Tibial nerve (tissue), 4 donors: ENCODE results near the gene CRHR2. TPM values are rescaled to one million over a fixed set of nuclear protein-coding genes. Genes with fewer than 3 reads are reported as not detected.

Experiments used
- DNase-seq, 2 donors: peaks; one replicate each; pipeline ENCODE4 v3.0.0-alpha.2; 2019; ENCODE audit warnings: low spot score in 2 of 2
- H3K27ac ChIP-seq, 4 donors: fragments of 200-600 bp; sonication (generic) in 3 of 4; one replicate each; pipeline ENCODE4 v1.5.1; 2017 to 2019; ENCODE audit warnings: mild to moderate bottlenecking in 1 of 4
- H3K27me3 ChIP-seq, 2 donors: fragments of 200-600 bp; sonication (generic) in 1 of 2; one replicate each; pipeline versions ENCODE4 v1.5.1 to v1.6.0; 2017 to 2019
- H3K36me3 ChIP-seq, 3 donors: fragments of 200-600 bp; sonication (generic); one replicate each; pipeline ENCODE4 v1.5.1; 2018 to 2019
- H3K4me1 ChIP-seq, 4 donors: fragments of 200-600 bp; sonication (generic) in 3 of 4; one replicate each; pipeline ENCODE4 v1.5.1; 2017 to 2019
- H3K4me3 ChIP-seq, 4 donors: fragments of 200-600 bp; sonication (generic) in 3 of 4; one replicate each; pipeline ENCODE4 v1.5.1; 2017 to 2019; ENCODE audit warnings: mild to moderate bottlenecking in 1 of 4, moderate library complexity in 1 of 4
- H3K9me3 ChIP-seq, 4 donors: fragments of 200-600 bp; sonication (generic) in 3 of 4; one replicate each; pipeline ENCODE4 v1.5.1; 2017 to 2019
- EP300 ChIP-seq, 2 donors: sonication (generic); formaldehyde crosslinking; IDR thresholded peaks; one replicate each; pipeline ENCODE4 v1.6.1; 2017; ENCODE audit warnings: antibody characterized with exemption in 2 of 2, mild to moderate bottlenecking in 1 of 2
- POLR2A ChIP-seq, 2 donors: fragments of 450-650 bp; IDR thresholded peaks; one replicate each; pipeline ENCODE4 v1.6.1; 2017; ENCODE audit warnings: antibody characterized with exemption in 2 of 2, mild to moderate bottlenecking in 2 of 2, moderate library complexity in 2 of 2
- WGBS, 2 donors: methylation state at CpG; one replicate each; pipeline ENCODE4 v1.1.5; 2018; 5-methylcytosine and 5-hydroxymethylcytosine counted together
- total RNA-seq, 4 donors: library from RNA; depleted of rRNA; stranded (reverse); fragments of >200 nt; gene quantifications; one replicate each; pipeline ENCODE4 v1.1.0, GENCODE V29; 2016
- TF ChIP-seq, protein P1 (sequence below), 5 experiments: fragments of 200-600 bp in 3 of 5; fragments of 450-650 bp in 2 of 5; sonication (generic) in 3 of 5; IDR thresholded peaks; one replicate each; pipeline ENCODE4 v1.5.1; 2016 to 2019; ENCODE audit warnings: antibody characterized with exemption in 5 of 5, mild to moderate bottlenecking in 3 of 5, moderate library complexity in 2 of 5

The CRHR2 gene
- total RNA-seq, 4 donors from 2014 or later = 0.21 to 0.44 TPM; not detected in 2

DNA sequence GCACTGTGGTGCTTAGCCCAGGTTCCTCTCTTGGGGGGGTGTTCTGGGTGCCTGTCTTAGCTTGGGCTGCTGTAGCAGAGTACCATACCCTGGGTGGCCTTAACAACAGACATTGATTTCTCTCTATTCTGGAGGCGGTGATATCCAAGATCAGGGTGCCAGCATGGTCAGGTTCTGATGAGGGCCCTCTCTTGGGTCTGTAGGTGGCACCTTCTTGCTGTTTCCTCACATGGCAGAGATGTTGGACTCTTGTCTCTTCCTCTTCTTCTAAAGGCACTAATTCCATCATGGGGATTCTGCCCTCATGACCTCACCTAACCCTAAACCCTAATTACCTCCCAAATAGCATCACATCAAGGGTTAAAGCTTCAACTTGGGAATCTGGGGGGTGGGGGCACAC lies 19.9 kb upstream of the CRHR2 start:
- WGBS, 2 donors = 75 to 93% methylated on average over 1 of the region's 1 CpG
- TF ChIP-seq EP300 (IDR thresholded peaks at IDR 0.05) = no peak
- no peak for TF ChIP-seq POLR2A (IDR thresholded peaks at IDR 0.05)

DNA sequence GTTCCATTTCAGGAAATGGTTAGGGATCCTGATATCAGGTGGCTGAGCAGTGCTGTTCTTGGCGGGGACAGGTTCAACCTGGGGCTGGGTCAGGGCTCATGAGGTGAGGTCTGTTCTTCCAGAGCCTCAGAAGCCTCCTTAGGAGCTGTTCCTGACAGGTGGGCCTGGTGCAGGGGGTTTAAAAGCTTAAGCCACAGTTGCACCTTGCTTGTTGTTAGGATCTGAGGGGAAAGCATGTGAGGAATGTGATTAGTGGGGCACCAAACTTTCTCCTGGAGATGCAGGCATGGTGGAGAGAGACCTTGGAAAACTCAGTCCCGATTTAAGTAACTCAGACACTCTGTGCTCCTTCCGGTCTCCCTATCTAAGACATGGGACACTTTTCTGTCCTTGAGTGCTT lies 18.7 kb upstream of the CRHR2 start:
- Histone ChIP-seq H3K9me3 (no peaks in the 10 kb centered on the region), H3K27ac (no peak overlapping the region), H3K4me1 (peaks cover 0 to 16% (median 0%) of the 10 kb centered on the region in 4 donors), H3K27me3 (no peaks in the 10 kb centered on the region), H3K36me3 (no peaks in the 10 kb centered on the region), H3K4me3 (no peak overlapping the region)
- DNase-seq = no peak
- 74 to 82% methylated on average over 3 of the region's 3 CpGs for WGBS, 2 donors
- TF ChIP-seq POLR2A (IDR thresholded peaks at IDR 0.05) = no peak
- TF ChIP-seq EP300 (IDR thresholded peaks at IDR 0.05) = no peak
- TF ChIP-seq, protein P1, sequence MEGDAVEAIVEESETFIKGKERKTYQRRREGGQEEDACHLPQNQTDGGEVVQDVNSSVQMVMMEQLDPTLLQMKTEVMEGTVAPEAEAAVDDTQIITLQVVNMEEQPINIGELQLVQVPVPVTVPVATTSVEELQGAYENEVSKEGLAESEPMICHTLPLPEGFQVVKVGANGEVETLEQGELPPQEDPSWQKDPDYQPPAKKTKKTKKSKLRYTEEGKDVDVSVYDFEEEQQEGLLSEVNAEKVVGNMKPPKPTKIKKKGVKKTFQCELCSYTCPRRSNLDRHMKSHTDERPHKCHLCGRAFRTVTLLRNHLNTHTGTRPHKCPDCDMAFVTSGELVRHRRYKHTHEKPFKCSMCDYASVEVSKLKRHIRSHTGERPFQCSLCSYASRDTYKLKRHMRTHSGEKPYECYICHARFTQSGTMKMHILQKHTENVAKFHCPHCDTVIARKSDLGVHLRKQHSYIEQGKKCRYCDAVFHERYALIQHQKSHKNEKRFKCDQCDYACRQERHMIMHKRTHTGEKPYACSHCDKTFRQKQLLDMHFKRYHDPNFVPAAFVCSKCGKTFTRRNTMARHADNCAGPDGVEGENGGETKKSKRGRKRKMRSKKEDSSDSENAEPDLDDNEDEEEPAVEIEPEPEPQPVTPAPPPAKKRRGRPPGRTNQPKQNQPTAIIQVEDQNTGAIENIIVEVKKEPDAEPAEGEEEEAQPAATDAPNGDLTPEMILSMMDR (IDR thresholded peaks at IDR 0.05) = no peak

More for the DNA sequence above, 19.9 kb upstream of the CRHR2 start:
- Histone ChIP-seq H3K4me3 (no peak overlapping the region), H3K27ac (no peak overlapping the region), H3K9me3 (no peaks in the 10 kb centered on the region), H3K36me3 (no peaks in the 10 kb centered on the region), H3K4me1 (peaks cover 0 to 17% (median 0%) of the 10 kb centered on the region in 4 donors), H3K27me3 (no peaks in the 10 kb centered on the region)
- no peak for DNase-seq

DNA sequence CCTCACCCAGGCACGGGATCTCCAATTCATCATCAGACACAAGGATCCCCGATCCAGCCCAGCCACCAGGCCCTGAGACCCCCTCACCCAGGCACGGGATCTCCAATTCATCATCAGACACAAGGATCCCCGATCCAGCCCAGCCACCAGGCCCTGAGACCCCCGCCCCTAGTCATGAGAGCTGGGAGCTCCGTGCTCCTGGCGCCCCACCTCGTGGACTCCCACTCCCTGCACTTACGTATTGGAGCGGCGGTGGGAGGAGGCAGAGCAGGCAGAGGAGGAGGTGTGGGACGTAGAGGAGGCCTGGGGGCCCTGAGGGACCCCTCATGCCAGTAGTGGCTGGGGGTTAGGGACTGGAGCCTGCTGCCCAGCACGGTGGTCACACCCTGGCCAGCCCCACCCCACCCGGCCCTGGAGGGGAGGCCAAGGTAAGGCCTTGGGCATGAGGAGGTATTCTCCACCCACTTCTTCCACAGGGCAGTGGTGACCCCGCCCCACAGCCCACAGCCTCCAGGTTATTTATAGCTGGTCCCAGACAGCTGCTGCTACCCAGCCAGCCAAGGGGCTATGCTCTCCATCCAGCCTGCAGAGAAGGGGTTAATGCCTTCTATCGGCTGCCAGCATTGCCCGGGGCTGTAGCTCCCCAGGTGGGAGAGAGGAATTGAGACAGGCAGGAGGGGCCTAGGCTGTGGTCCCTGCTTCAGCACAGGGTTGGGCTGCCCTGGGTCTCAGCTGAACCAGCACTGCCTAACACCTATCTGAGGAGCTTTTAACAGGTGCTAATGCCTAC lies 17.6 kb upstream of the CRHR2 start:
- no peak for DNase-seq
- WGBS, 2 donors = 45 to 57% methylated on average over 16 to 17 of the region's 17 CpGs
- Histone ChIP-seq H3K9me3 (no peaks in the 10 kb centered on the region), H3K4me1 (peaks cover 0 to 21% (median 0%) of the 10 kb centered on the region in 4 donors), H3K4me3 (no peak overlapping the region), H3K27me3 (no peaks in the 10 kb centered on the region), H3K27ac (no peak overlapping the region), H3K36me3 (no peaks in the 10 kb centered on the region)
- TF ChIP-seq, protein P1 (IDR thresholded peaks at IDR 0.05) = no peak
- TF ChIP-seq POLR2A (IDR thresholded peaks at IDR 0.05) = no peak
- TF ChIP-seq EP300 (IDR thresholded peaks at IDR 0.05) = no peak

DNA sequence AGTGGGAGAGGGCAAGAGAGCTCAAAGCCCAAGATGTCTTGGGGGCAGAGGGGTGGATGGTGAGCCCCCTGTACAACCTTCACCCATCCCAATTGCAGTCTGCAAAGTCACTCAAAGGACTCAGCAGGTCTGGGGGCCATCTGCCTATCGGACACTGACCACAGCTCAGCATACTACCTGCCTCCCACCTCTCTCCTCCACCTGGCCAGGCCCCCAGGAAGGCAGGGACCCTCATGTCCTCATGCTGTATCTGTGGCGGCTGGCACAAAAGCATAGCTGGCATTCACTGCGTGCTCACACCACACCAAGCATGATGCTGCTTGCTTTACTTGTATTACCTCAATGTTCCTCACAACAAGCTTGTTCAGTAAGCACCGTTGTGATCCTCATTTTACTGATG lies 16.2 kb upstream of the CRHR2 start:
- peaks cover 0 to 21% (median 0%) of the 10 kb centered on the region in 4 donors for H3K4me1 ChIP-seq
- no peaks in the 10 kb centered on the region for H3K36me3 ChIP-seq
- H3K9me3 ChIP-seq = no peaks in the 10 kb centered on the region
- no peak overlapping the region for H3K4me3 ChIP-seq
- WGBS, 2 donors = 90 to 98% methylated on average over 4 of the region's 4 CpGs
- no peak overlapping the region for H3K27ac ChIP-seq
- H3K27me3 ChIP-seq = no peaks in the 10 kb centered on the region
- DNase-seq = no peak
- TF ChIP-seq, protein P1 (IDR thresholded peaks at IDR 0.05) = no peak
- TF ChIP-seq EP300 (IDR thresholded peaks at IDR 0.05) (no peak), POLR2A (IDR thresholded peaks at IDR 0.05) (no peak)

DNA sequence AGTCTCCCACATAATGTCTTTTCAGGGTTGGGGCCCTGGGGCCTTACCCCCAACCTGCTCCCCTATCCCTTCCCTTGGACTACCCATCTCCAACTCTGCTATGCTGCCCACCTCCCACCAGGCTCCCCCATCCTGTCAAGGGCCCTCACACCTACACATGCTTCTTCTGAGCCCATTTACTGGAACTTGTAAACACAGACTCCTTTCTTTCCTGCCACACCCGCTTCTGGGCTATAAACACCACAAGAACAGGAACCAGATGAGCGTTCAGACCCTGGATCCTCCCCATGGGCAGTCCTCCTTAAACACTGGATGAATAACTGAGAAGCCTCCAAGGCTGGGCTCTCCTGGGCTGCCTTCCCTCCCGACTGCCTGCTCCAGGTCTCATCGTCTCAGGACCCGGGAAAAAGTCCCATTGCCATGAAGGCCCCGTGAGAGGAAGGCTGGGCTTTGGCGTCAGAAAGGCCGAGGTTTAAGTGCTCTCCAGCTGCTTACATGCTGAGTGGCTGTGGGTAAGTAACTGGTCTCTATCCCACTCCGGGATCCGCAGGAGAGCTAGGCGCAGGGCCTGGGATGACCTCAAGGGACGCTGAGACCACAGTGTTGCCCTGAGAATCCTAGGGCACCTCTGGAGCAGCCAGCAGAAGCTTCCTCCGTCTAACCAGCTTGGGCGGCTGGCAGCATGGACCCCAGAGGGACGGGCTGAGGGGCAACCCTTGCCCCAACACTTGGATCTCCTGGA lies 15.6 kb upstream of the CRHR2 start:
- Histone ChIP-seq H3K27me3 (no peaks in the 10 kb centered on the region), H3K9me3 (no peaks in the 10 kb centered on the region), H3K4me3 (no peak overlapping the region), H3K4me1 (peaks cover 0 to 21% (median 0%) of the 10 kb centered on the region in 4 donors), H3K36me3 (no peaks in the 10 kb centered on the region), H3K27ac (no peak overlapping the region)
- no peak for DNase-seq
- no peak for TF ChIP-seq POLR2A (IDR thresholded peaks at IDR 0.05)
- TF ChIP-seq, protein P1 (IDR thresholded peaks at IDR 0.05) = no peak
- no peak for TF ChIP-seq EP300 (IDR thresholded peaks at IDR 0.05)
- WGBS, 2 donors = 64 to 66% methylated on average over 14 to 15 of the region's 15 CpGs
